Keratinocyte (primary cell): ENCODE data around the gene VWC2L. TPM values are rescaled to one million over a fixed set of nuclear protein-coding genes. Genes with fewer than 3 reads are reported as not detected.

Source experiments
- DNase-seq: peaks from one replicate; pipeline ENCODE4 v3.0.0-alpha.2; 2011; ENCODE audit warnings: low read depth, missing footprints, low spot score
- FAIRE-seq: peaks from 2 replicates; lab custom pipeline; 2011; peaks lifted over from hg19 to GRCh38; lab: Jason Lieb, UNC
- H2AFZ ChIP-seq: 2 replicates; pipeline ENCODE4 v1.6.0; 2012; ENCODE audit warnings: low read length, control low read depth, inconsistent platforms; ENCODE audit not compliant: control insufficient read depth
- H3K27ac ChIP-seq: 2 replicates; pipeline ENCODE4 v1.5.1; 2011; ENCODE audit warnings: low read length; ENCODE audit not compliant: control insufficient read depth, insufficient read depth
- H3K27me3 ChIP-seq: 3 replicates; pipeline ENCODE4 v1.6.0; 2011; ENCODE audit warnings: low read length; ENCODE audit not compliant: control insufficient read depth, insufficient read depth; ENCODE audit errors: extremely low read depth
- H3K36me3 ChIP-seq, 2 experiments: 2 replicates in 1 of 2; 3 replicates in 1 of 2; pipeline ENCODE4 v1.5.1; 2011; ENCODE audit warnings: low read length in 2 of 2, mild to moderate bottlenecking in 1 of 2; ENCODE audit not compliant: control insufficient read depth in 2 of 2, insufficient read depth in 2 of 2; ENCODE audit errors: extremely low read depth in 1 of 2
- H3K4me1 ChIP-seq: 3 replicates; pipeline ENCODE4 v1.5.1; 2011; ENCODE audit warnings: low read length; ENCODE audit not compliant: control insufficient read depth, insufficient read depth; ENCODE audit errors: extremely low read depth
- H3K4me2 ChIP-seq: 3 replicates; pipeline ENCODE4 v1.6.0; 2011; ENCODE audit warnings: low read depth, low read length; ENCODE audit not compliant: control insufficient read depth, insufficient read depth; ENCODE audit errors: extremely low read depth
- H3K4me3 ChIP-seq, 3 experiments: fragments of 200-600 bp in 1 of 3; sonication (generic) in 1 of 3; 2 replicates in 2 of 3; 3 replicates in 1 of 3; pipeline ENCODE4 v1.5.1; 2011 to 2016; ENCODE audit warnings: low read length in 3 of 3, mild to moderate bottlenecking in 3 of 3, control low read depth in 2 of 3, inconsistent platforms in 1 of 3, low read depth in 1 of 3, mixed read lengths in 1 of 3, mixed run types in 1 of 3, moderate library complexity in 1 of 3; ENCODE audit not compliant: control insufficient read depth in 2 of 3, insufficient read depth in 2 of 3; ENCODE audit errors: extremely low read depth in 1 of 3
- H3K79me2 ChIP-seq: 2 replicates; pipeline ENCODE4 v1.6.0; 2012; ENCODE audit warnings: low read length; ENCODE audit not compliant: control insufficient read depth, insufficient read depth
- H3K9ac ChIP-seq: 3 replicates; pipeline ENCODE4 v1.6.0; 2011; ENCODE audit warnings: low read length; ENCODE audit not compliant: control insufficient read depth, insufficient read depth; ENCODE audit errors: extremely low read depth
- H3K9me1 ChIP-seq: 3 replicates; pipeline ENCODE4 v1.6.0; 2011; ENCODE audit warnings: low read length; ENCODE audit not compliant: control insufficient read depth, insufficient read depth; ENCODE audit errors: extremely low read depth
- H3K9me3 ChIP-seq: 2 replicates; pipeline ENCODE4 v1.5.1; 2012; ENCODE audit warnings: low read depth, low read length; ENCODE audit not compliant: control insufficient read depth
- H4K20me1 ChIP-seq: 3 replicates; pipeline ENCODE4 v1.6.0; 2011; ENCODE audit warnings: low read length; ENCODE audit not compliant: control insufficient read depth, insufficient read depth; ENCODE audit errors: extremely low read depth
- CTCF ChIP-seq, 3 experiments: IDR thresholded peaks in 1 of 3; conservative IDR thresholded peaks in 1 of 3; optimal IDR thresholded peaks in 1 of 3; 2 replicates in 2 of 3; 3 replicates in 1 of 3; pipeline versions ENCODE3 to v1.5.1; 2011; ENCODE audit warnings: low read length in 3 of 3, mild to moderate bottlenecking in 3 of 3, moderate library complexity in 2 of 3, control low read depth in 1 of 3, inconsistent platforms in 1 of 3; ENCODE audit not compliant: insufficient read depth in 2 of 3; ENCODE audit errors: extremely low read depth in 1 of 3
- EZH2 ChIP-seq: IDR thresholded peaks from one replicate; pipeline ENCODE4 v1.6.1; 2012; ENCODE audit warnings: inconsistent platforms, mild to moderate bottlenecking, low read length, moderate library complexity
- dilution Hi-C: fragments of 300-500 bp; cut with MboI; formaldehyde crosslinking; loops from one replicate; pipeline ENCODE4 v1.7.0; 2020; ENCODE audit warnings: low sequenced_read_pairs; ENCODE audit not compliant: extremely low pct_ligation_motif_present
- polyA plus RNA-seq, 5 experiments: library from polyadenylated mRNA; depleted of rRNA in 3 of 5; stranded (reverse) in 3 of 5; stranded (forward) in 1 of 5; unstranded in 1 of 5; fragments of >200 nt; gene quantifications; 1 replicate in 1 of 5; 2 replicates in 3 of 5; 3 replicates in 1 of 5; pipeline versions ENCODE4 v1.2.1 to v1.2.3, GENCODE V29; 2011 to 2012; ENCODE audit warnings: missing spikeins in 2 of 5, low read depth in 1 of 5, low replicate concordance in 1 of 5

The VWC2L gene
- polyA plus RNA-seq, 1 donor (not counting 4 experiments of a cell fraction or from before 2014, with no cell fraction given): not detected

DNA sequence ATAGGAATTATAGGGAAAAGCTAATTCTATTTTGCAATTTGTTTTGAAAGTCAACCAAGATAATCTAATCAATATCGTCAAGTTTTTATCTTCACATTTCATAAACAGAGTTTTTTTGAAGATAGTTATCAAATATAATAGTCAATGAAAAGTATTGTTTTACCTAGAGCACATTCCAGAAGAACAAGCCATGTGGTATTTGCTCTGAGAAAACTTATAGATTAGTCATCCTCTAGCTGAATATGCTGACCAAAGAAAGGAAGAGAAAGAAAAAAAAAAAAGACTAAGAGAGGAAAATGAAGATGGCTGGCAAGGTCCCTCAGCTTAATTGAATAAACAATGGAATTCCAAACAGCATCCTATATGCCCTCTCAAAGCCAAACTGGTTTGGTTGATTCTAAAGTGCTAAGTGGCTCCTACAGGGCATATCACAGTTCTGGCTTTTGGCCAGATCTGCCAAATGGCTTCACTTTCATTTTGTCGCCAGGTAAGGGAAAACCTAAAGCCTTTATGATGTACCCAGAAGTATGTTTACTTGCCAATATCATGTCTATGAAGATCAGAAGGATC lies 132.6 kb downstream of the VWC2L start:
- H3K4me1 ChIP-seq: peaks cover 23% of the 10 kb centered on the region
- TF ChIP-seq EZH2: no peak
- no peak for TF ChIP-seq CTCF (optimal IDR thresholded peaks at IDR 0.05 in 1 of 3, IDR thresholded peaks at IDR 0.05 in 1 of 3, conservative IDR thresholded peaks at IDR 0.05 in 1 of 3; ENCODE audit: extremely low read depth in 1 of 3, insufficient read depth in 2 of 3, low read length in 3 of 3)
- dilution Hi-C loops: no loop called here
- H3K4me3 ChIP-seq: peak overlapping the region in 1 of 3 experiments; percentile 28
- H3K4me2 ChIP-seq: peak overlapping the region; percentile 59
- DNase-seq (no peak), FAIRE-seq (peak; percentile 86)
- H3K9ac ChIP-seq: no peak overlapping the region
- H4K20me1 ChIP-seq: no peaks in the 10 kb centered on the region
- no peaks in the 10 kb centered on the region for H3K9me3 ChIP-seq
- H3K9me1 ChIP-seq: no peaks in the 10 kb centered on the region
- H3K27me3 ChIP-seq: no peaks in the 10 kb centered on the region
- H3K79me2 ChIP-seq: no peaks in the 10 kb centered on the region
- H2AFZ ChIP-seq: peak overlapping the region; percentile 58
- H3K36me3 ChIP-seq: no peaks in the 10 kb centered on the region
- H3K27ac ChIP-seq: no peak overlapping the region

DNA sequence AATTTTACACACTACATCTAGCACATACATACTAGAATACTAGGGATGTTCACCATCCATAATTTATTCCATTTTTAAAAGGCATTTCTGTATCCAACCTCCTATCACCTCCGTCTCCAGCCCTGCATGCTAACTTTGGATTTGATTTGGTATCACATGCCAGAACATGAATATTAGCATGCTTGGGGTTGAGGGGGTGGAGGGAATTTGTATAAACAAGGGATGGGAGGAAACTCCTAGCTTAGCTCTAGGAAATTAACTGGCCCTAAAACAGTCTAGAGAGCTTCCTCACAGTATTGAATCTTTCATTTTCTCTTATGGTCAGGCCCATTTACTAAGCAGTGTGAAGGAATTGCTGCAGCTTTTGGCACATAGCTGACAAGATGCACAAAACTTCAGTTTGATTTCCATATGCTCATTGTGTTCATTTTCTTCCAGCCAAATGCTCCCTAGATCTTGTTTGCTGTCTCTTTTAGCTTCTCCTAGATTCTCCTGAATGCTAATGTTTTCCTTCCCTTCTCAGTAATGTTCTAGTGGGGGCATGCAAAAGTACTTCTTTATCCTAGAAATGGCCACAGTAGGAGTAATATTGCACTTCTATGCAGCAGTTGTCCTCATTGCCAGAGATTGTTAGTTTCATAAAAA lies 135.2 kb downstream of the VWC2L start:
- peaks cover 23% of the 10 kb centered on the region for H3K4me1 ChIP-seq
- no peaks in the 10 kb centered on the region for H3K9me3 ChIP-seq
- no peaks in the 10 kb centered on the region for H3K79me2 ChIP-seq
- dilution Hi-C loops: no loop called here
- no peaks in the 10 kb centered on the region for H3K36me3 ChIP-seq
- H2AFZ ChIP-seq: peak overlapping the region; percentile 53
- peak; percentile 20 for FAIRE-seq
- no peak overlapping the region for H3K9ac ChIP-seq
- peak overlapping the region; percentile 18 for H3K4me2 ChIP-seq
- H3K27ac ChIP-seq: no peak overlapping the region
- no peak for DNase-seq
- H3K4me3 ChIP-seq: no peak overlapping the region
- no peak for TF ChIP-seq CTCF (optimal IDR thresholded peaks at IDR 0.05 in 1 of 3, IDR thresholded peaks at IDR 0.05 in 1 of 3, conservative IDR thresholded peaks at IDR 0.05 in 1 of 3; ENCODE audit: extremely low read depth in 1 of 3, insufficient read depth in 2 of 3, low read length in 3 of 3)
- no peak for TF ChIP-seq EZH2
- no peaks in the 10 kb centered on the region for H4K20me1 ChIP-seq
- no peaks in the 10 kb centered on the region for H3K27me3 ChIP-seq
- H3K9me1 ChIP-seq: no peaks in the 10 kb centered on the region
